Endothelial cell of umbilical vein (primary cell): ENCODE results near the gene FRA10AC1. TPM values are rescaled to one million over a fixed set of nuclear protein-coding genes. Genes with fewer than 3 reads are reported as not detected.

Experiments
- BruUV-seq: library from RNA; stranded (reverse); fragments of 400-500 nt; replicated peaks from 2 replicates; lab custom pipeline; 2021; lab: Mats Ljungman, UMichigan
- CTCF ChIA-PET: fragments of 300-600, 350-600 bp; sonication (Branson Sonifier 250); formaldehyde crosslinking; loops from one replicate; lab custom pipeline; 2021; ENCODE audit warnings: antibody characterized with exemption, inconsistent platforms; lab: Charles Lee
- POLR2A ChIA-PET: fragments of 300-600, 350-600 bp; sonication (Branson Sonifier 250); formaldehyde crosslinking; loops from one replicate; lab custom pipeline; 2021; ENCODE audit warnings: antibody characterized with exemption, inconsistent platforms; lab: Charles Lee
- DNase-seq: peaks from one replicate; pipeline ENCODE4 v3.0.0-alpha.2; 2011; ENCODE audit warnings: low read depth, low spot score
- FAIRE-seq: peaks from 2 replicates; lab custom pipeline; 2011; peaks lifted over from hg19 to GRCh38; lab: Jason Lieb, UNC
- H2AFZ ChIP-seq: 2 replicates; pipeline ENCODE4 v1.6.0; 2012; ENCODE audit warnings: low read depth, low read length, control low read depth, inconsistent platforms
- H3K27ac ChIP-seq: 2 replicates; pipeline ENCODE4 v1.5.1; 2011; ENCODE audit warnings: low read depth, mild to moderate bottlenecking, control low read depth, low read length, moderate library complexity; ENCODE audit not compliant: insufficient read depth
- H3K27me3 ChIP-seq, 2 experiments: 2 replicates each; pipeline versions ENCODE4 v1.6.0 to v1.6.1; 2011; ENCODE audit warnings: low read length in 2 of 2, mixed read lengths in 1 of 2; ENCODE audit not compliant: control insufficient read depth in 2 of 2, insufficient read depth in 2 of 2
- H3K36me3 ChIP-seq, 2 experiments: 2 replicates in 1 of 2; 3 replicates in 1 of 2; pipeline ENCODE4 v1.5.1; 2011; ENCODE audit warnings: low read length in 2 of 2, mild to moderate bottlenecking in 1 of 2, moderate library complexity in 1 of 2; ENCODE audit not compliant: control insufficient read depth in 2 of 2, insufficient read depth in 2 of 2; ENCODE audit errors: extremely low read depth in 1 of 2
- H3K4me1 ChIP-seq: 3 replicates; pipeline ENCODE4 v1.5.1; 2011; ENCODE audit warnings: mild to moderate bottlenecking, low read length; ENCODE audit not compliant: control insufficient read depth, insufficient read depth; ENCODE audit errors: extremely low read depth
- H3K4me2 ChIP-seq: 2 replicates; pipeline ENCODE4 v1.6.1; 2011; ENCODE audit warnings: low read length, control low read depth, mixed read lengths; ENCODE audit not compliant: insufficient read depth
- H3K4me3 ChIP-seq, 3 experiments: fragments of 200-600 bp in 1 of 3; sonication (generic), shearing (Covaris generic) in 1 of 3; replicated peaks in 1 of 3; 2 replicates each; pipeline ENCODE4 v1.5.1; 2011 to 2016; ENCODE audit warnings: control low read depth in 3 of 3, low read length in 3 of 3, mild to moderate bottlenecking in 2 of 3, inconsistent platforms in 1 of 3, low read depth in 1 of 3, moderate library complexity in 1 of 3; ENCODE audit not compliant: insufficient read depth in 1 of 3
- H3K79me2 ChIP-seq: 2 replicates; pipeline ENCODE4 v1.6.0; 2012; ENCODE audit warnings: low read length, inconsistent platforms; ENCODE audit not compliant: control insufficient read depth, insufficient read depth
- H3K9ac ChIP-seq: replicated peaks from 2 replicates; pipeline ENCODE3; 2011; ENCODE audit warnings: low read length, control low read depth; ENCODE audit not compliant: insufficient read depth; ENCODE audit errors: extremely low read depth
- H3K9me1 ChIP-seq: replicated peaks from 3 replicates; pipeline ENCODE4 v1.6.0; 2011; ENCODE audit warnings: mild to moderate bottlenecking, low read length; ENCODE audit not compliant: control insufficient read depth, insufficient read depth; ENCODE audit errors: extremely low read depth
- H3K9me3 ChIP-seq: replicated peaks from 2 replicates; pipeline ENCODE4 v1.5.1; 2012; ENCODE audit warnings: low read length, inconsistent platforms; ENCODE audit not compliant: control insufficient read depth, insufficient read depth
- H4K20me1 ChIP-seq: replicated peaks from 2 replicates; pipeline ENCODE3; 2011; ENCODE audit warnings: mild to moderate bottlenecking, low read length; ENCODE audit not compliant: control insufficient read depth, insufficient read depth; ENCODE audit errors: extremely low read depth
- EZH2 ChIP-seq: IDR thresholded peaks from 2 replicates; pipeline ENCODE4 v1.6.1; 2012; ENCODE audit warnings: borderline replicate concordance, low read depth, mild to moderate bottlenecking, moderate library complexity, low read length, inconsistent platforms; ENCODE audit not compliant: severe bottlenecking
- FOS ChIP-seq: IDR thresholded peaks from 2 replicates; pipeline ENCODE4 v1.6.1; 2011; ENCODE audit warnings: mild to moderate bottlenecking, low read length, moderate library complexity, borderline replicate concordance; ENCODE audit not compliant: insufficient read depth
- GATA2 ChIP-seq: IDR thresholded peaks from 2 replicates; pipeline ENCODE4 v1.7.0; 2011; ENCODE audit warnings: low read depth, mild to moderate bottlenecking, moderate library complexity, mixed read lengths, low read length; ENCODE audit not compliant: insufficient read length, insufficient read depth
- JUN ChIP-seq: IDR thresholded peaks from 2 replicates; pipeline ENCODE4 v1.6.1; 2011; ENCODE audit warnings: borderline replicate concordance, low read depth; ENCODE audit not compliant: insufficient read length, insufficient read depth
- MYC ChIP-seq: IDR thresholded peaks from one replicate; pipeline ENCODE4 v1.6.1; 2011; ENCODE audit warnings: mild to moderate bottlenecking, low read depth, low read length
- POLR2A ChIP-seq: IDR thresholded peaks from 2 replicates; pipeline ENCODE4 v1.6.1; 2012; ENCODE audit warnings: low read depth, mild to moderate bottlenecking, control low read depth, low read length
- POLR2AphosphoS5 ChIP-seq: IDR thresholded peaks from 2 replicates; pipeline ENCODE4 v1.6.1; 2012; ENCODE audit warnings: low read depth, mild to moderate bottlenecking, control low read depth, low read length, moderate library complexity; ENCODE audit not compliant: insufficient read depth
- dilution Hi-C: fragments of 300-500 bp; cut with MboI; formaldehyde crosslinking; loops from one replicate; pipeline ENCODE4 v1.15.0; 2019; ENCODE audit warnings: low sequenced_read_pairs; ENCODE audit not compliant: extremely low pct_ligation_motif_present
- intact Hi-C: fragments of 100-400 bp; cut with micrococcal nuclease; formaldehyde crosslinking; loops from one replicate; pipeline ENCODE4 v1.10.0; 2022
- polyA plus RNA-seq, 4 experiments: library from polyadenylated mRNA; depleted of rRNA in 3 of 4; stranded (reverse) in 3 of 4; unstranded in 1 of 4; fragments of >200 nt; gene quantifications; 2 replicates each; pipeline versions ENCODE4 v1.2.1 to v1.2.3, GENCODE V29; 2011 to 2012; ENCODE audit warnings: missing spikeins in 1 of 4
- total RNA-seq: library from RNA; stranded (reverse); gene quantifications from 2 replicates; pipeline ENCODE4 v1.2.3, GENCODE V29; 2021
- TF ChIP-seq, protein P1 (sequence below): IDR thresholded peaks from 2 replicates; pipeline ENCODE4 v1.6.1; 2011; ENCODE audit not compliant: insufficient read depth, insufficient read length
- TF ChIP-seq, protein P2 (sequence below), 2 donors: IDR thresholded peaks; 1 replicate in 1 of 2; 2 replicates in 1 of 2; pipeline ENCODE4 v1.5.1; 2011; ENCODE audit warnings: low read length in 2 of 2, mild to moderate bottlenecking in 2 of 2, moderate library complexity in 2 of 2, control low read depth in 1 of 2, inconsistent platforms in 1 of 2, low read depth in 1 of 2; ENCODE audit not compliant: insufficient read depth in 1 of 2; ENCODE audit errors: extremely low read depth in 1 of 2

Gene FRA10AC1
- total and polyA plus RNA-seq, 2 donors (not counting 3 experiments of a cell fraction or from before 2014, with no cell fraction given), result 4.0 to 24.4 TPM

DNA sequence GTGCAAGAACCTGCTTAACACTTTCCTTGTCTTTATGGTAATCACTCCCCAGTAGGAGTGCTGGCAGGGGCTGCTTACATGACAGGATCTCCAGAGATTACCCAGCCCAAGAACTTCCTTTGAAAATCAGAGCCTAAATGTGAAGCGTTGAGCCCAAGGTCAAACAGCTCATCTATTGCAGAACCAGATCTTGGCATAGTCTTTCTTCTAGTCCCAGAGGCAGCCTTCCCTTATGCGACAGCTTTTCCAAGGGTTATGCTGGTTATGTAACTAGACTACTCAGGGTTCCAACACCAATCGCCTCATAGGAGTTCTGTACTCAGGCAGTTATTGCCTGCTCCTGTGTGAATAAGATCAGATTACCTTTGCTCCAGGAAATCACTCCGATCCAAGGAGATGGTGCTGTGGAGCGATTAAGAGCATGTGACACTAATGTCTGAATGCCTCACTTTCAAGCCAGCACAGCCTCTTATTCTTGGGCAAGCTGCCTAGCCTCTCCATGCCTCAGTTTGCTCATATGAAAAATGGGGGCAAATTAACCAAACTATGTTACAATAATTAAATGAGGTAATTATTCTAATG lies 46.9 kb upstream of the FRA10AC1 start:
- no peaks in the 10 kb centered on the region for H3K36me3 ChIP-seq
- FAIRE-seq, result no peak
- no peak overlapping the region for H3K4me2 ChIP-seq
- dilution Hi-C loops, result no loop called here
- H3K9me1 ChIP-seq, result no peaks in the 10 kb centered on the region
- H3K4me3 ChIP-seq, result no peak overlapping the region
- H3K27ac ChIP-seq, result no peak overlapping the region
- POLR2A ChIA-PET, result no interaction called here
- BruUV-seq, result no TSS peak
- H3K9me3 ChIP-seq, result no peaks in the 10 kb centered on the region
- no peaks in the 10 kb centered on the region for H3K79me2 ChIP-seq
- no peak for DNase-seq
- TF ChIP-seq JUN, result no peak
- TF ChIP-seq, protein P1, sequence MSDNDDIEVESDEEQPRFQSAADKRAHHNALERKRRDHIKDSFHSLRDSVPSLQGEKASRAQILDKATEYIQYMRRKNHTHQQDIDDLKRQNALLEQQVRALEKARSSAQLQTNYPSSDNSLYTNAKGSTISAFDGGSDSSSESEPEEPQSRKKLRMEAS, result no peak
- no peak for TF ChIP-seq EZH2
- TF ChIP-seq POLR2AphosphoS5, result no peak
- TF ChIP-seq, protein P2, sequence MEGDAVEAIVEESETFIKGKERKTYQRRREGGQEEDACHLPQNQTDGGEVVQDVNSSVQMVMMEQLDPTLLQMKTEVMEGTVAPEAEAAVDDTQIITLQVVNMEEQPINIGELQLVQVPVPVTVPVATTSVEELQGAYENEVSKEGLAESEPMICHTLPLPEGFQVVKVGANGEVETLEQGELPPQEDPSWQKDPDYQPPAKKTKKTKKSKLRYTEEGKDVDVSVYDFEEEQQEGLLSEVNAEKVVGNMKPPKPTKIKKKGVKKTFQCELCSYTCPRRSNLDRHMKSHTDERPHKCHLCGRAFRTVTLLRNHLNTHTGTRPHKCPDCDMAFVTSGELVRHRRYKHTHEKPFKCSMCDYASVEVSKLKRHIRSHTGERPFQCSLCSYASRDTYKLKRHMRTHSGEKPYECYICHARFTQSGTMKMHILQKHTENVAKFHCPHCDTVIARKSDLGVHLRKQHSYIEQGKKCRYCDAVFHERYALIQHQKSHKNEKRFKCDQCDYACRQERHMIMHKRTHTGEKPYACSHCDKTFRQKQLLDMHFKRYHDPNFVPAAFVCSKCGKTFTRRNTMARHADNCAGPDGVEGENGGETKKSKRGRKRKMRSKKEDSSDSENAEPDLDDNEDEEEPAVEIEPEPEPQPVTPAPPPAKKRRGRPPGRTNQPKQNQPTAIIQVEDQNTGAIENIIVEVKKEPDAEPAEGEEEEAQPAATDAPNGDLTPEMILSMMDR (IDR thresholded peaks at IDR 0.05; ENCODE audit: extremely low read depth in 1 of 2, insufficient read depth in 1 of 2, low read depth in 1 of 2, low read length in 2 of 2), result no peak
- no peak for TF ChIP-seq MYC
- no peak for TF ChIP-seq POLR2A
- no peak for TF ChIP-seq GATA2
- TF ChIP-seq FOS, result no peak
- no peaks in the 10 kb centered on the region for H3K4me1 ChIP-seq
- no peaks in the 10 kb centered on the region for H4K20me1 ChIP-seq
- H2AFZ ChIP-seq, result no peak overlapping the region
- peaks cover 0 to 2% of the 10 kb centered on the region in 2 experiments for H3K27me3 ChIP-seq
- intact Hi-C loops, result no loop called here
- H3K9ac ChIP-seq, result no peak overlapping the region
- CTCF ChIA-PET, result no interaction called here
